HG03139 (cell line): ENCODE data around the gene AKAP9.
"Not testable (repeated sequence)": the region's sequence is repeated elsewhere in the genome, so short reads cannot be mapped to it uniquely, and the experiment has no call there.

Experiments
- ATAC-seq: cut with Tn5 transposase; IDR thresholded peaks from one replicate; pipeline ENCODE4 v1.9.1; 2021; ENCODE audit not compliant: unreplicated experiment

Gene AKAP9

DNA sequence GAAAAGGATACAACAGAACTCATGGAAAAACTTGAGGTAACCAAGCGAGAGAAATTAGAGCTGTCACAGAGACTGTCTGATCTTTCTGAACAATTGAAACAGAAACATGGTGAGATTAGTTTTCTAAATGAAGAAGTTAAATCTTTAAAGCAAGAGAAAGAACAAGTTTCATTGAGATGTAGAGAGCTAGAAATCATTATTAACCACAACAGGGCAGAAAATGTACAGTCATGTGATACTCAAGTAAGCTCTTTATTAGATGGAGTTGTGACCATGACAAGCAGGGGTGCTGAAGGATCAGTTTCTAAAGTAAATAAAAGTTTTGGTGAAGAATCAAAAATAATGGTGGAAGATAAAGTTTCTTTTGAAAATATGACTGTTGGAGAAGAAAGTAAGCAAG is 62.1 kb downstream of the AKAP9 start:
- no peak for ATAC-seq

DNA sequence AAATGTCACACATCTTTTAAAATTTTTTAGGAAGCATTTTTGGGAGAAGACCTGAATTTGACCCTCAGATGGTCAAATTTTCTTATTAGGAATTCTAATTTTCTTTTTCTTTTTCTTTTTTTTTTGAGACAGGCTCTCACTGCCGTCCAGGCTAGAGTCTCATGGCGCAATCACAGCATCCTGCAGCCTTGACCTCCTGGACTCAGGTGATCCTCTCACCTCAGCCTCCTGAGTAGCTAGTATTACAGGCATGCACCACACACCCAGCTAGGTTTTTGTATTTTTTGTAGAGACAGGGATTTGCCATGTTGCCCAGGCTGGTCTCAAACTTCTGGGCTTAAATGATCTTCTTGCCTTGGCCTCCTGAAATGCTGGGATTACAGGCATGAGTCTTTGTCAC is 65.4 kb downstream of the AKAP9 start:
- no peak for ATAC-seq

DNA sequence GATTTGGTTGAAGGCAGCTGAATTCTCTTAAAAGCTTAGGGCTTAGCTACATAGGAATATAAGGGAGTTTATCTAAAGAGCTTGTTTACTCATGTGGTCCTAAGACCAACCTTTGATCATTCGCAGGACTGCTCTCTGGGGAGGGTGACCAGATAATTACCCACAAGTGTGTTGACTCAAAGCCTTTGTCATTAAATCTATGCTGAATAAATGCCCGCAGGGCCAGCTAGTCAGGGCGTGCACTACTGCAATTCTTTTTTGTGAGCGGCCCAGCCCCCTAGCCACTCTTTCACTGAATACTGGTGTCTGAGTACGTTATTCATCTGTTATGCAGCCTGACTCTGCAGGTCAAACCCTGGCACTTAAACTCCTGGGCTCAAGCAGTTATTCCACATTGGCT is 69.6 kb downstream of the AKAP9 start:
- no peak for ATAC-seq

DNA sequence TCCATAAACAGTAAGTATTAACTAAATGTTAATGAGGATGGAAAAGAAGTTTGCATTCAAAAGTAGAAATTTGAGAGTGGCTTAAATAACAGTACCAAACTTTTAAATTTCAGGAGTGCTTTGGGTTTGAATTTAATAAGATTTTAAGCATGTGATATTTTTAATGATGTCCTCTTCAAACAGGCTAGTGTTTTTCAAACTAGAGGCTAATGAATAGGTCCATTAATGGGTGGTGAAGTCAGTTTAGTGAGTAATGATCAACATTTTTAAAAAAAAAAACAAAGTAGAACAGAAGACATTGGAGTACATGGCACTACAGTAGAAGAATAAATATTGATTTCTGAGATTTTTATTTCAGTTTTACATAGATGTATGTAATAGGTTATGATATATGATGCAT is 72.9 kb downstream of the AKAP9 start:
- ATAC-seq, result no peak

DNA sequence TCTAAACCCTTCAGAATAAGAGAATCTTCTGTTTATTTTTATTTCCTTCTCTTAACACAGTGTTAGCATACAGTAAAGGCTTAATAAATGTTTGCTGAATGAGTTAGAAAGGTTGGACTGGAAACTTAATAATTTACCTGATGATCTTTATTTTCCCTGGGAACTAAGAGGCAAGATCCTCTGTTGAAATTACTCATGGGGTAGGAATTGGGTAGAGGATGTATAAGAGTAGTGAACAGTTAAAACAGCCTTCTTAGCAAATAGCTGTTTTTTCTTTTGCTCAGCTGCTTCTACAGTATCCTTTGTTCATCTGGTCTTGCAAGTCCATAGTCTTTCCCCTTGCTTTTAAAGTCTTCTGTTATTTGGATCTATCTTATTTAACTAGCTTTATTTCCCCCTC is 80.0 kb downstream of the AKAP9 start:
- no peak for ATAC-seq

DNA sequence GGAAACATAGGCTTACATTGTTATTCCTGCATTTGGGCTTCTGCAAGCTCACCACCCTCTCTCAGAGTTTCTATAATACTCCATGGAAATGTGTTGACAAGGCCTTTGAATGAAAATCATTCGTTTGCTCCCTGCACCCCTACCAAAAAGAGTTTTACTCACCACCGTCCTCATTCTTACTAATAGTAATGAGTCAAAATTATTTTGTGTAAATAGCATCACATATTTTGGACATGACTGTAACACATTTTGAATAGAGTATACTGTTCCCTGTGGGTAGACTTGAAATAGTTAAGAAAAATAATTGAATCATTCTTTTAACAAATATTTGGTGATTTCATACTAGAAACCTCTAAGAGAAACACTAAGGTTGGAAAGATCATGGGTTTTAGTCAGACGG is 84.6 kb downstream of the AKAP9 start:
- ATAC-seq, result no peak

DNA sequence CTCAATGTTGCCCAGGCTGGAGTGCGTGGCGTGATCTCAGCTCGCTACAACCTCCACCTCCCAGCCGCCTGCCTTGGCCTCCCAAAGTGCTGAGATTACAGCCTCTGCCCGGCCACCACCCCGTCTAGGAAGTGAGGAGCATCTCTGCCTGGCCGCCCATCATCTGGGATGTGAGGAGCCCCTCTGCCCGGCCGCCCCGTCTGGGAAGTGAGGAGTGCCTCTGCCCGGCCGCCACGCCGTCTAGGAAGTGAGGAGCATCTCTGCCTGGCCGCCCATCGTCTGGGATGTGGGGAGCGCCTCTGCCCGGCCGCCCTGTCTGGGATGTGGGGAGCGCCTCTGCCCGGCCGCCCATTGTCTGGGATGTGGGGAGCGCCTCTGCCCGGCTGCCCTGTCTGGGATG is 86.0 kb downstream of the AKAP9 start:
- not testable (repeated sequence) for ATAC-seq

DNA sequence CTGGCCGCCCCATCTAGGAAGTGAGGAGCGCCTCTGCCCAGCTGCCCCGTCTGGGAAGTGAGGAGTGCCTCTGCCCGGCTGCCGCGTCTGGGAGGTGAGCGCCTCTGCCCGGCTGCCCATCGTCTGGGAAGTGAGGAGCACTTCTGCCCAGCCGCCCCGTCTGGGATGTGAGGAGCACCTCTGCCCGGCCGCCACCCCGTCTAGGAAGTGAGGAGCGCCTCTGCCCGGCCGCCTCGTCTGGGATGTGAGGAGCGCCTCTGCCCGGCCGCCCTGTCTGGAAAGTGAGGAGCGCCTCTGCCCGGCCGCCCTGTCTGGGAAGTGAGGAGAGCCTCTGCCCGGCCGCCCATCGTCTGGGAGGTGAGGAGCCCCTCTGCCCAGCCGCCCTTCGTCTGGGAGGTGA is 86.5 kb downstream of the AKAP9 start:
- not testable (repeated sequence) for ATAC-seq

DNA sequence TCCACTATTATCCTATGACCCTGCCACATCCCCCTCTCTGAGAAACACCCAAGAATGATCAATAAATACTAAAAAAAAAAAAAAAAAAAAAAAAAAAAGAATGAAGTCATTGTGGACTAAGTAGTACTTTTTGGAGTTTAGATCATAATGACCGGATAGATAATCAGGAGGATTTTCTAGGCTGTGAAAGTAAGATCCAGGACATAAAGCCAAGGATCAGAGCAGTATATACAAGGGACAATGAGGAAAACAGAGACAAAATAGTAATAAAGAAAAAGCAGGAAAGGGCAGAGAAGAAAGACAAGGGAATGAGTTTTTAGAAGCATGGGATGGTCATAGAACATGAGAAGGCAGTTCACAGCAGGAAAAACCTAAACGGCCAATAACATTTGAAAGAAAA is 87.6 kb downstream of the AKAP9 start:
- ATAC-seq, result no peak

DNA sequence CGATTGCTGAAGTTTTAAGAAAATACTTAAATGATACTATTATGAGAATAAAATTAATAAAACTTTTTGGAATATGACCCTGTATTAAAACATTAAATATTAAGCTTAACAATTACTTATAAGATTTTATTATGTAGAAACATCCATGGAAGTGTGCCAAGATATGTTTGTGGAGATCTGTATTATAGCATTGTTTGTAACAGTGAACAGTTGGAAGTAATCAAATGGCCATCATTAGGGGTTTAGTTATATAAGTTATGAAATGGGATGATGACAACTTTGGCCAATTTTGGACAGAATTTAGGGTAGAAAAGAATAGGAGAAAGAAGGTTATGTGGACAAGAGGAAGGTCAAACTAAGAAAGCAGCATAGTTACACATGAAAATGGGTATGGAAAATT is 88.0 kb downstream of the AKAP9 start:
- no peak for ATAC-seq

DNA sequence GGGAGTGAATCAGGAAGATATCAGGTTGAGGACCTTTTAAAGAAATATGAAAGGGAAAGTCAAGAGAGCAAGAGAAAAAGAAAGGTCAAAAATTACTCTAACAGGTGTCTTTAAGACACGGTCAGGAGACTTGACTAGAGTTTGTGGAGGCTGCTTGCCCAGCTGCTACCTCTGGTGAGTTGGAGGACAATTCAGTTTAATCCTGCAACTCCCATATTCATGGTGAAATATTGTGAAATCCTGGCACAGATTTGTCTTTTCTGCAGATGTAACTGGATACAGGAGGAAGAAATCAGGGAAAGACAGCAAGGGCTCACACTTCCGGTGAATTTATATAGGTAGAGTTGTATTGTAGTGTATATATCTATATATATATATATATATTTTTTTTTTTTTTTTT is 93.5 kb downstream of the AKAP9 start:
- ATAC-seq, result no peak

DNA sequence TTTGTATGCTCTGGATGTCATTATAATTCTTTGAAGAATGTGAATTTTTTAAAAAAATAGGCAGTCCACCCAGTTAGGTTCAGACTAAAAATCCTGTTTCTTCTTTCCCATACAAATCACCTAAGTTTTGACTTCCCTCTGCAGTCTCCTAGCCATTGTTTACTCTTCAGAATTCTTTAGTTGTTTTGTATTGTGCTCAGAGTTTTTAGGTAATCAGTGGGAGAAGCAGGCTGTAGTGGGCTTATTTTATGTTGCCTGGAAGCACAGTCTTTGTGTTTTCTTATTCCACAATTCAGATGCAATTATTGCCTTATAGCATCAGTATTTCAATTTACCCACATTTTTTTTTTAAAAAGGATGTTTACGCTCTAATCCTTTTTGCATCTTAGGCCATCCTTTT is 94.9 kb downstream of the AKAP9 start:
- no peak for ATAC-seq

DNA sequence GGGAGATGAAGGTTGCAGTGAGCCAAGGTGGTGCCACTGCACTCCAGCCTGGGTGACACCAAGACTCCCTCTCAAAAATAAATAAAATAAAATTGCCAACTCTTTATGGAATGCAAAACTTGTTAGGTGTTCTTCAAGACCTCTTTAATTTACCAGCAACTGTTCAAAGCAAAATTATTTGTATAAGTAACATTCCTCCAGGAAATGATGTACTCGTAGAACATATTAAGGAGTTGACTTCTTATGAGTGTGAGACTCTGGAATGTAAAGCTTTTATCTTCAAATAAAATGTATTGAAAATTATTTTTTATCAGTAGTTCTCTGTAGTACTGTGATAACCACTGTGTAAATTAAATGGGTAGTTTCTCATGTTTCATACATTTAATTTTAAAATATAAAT is 99.2 kb downstream of the AKAP9 start:
- ATAC-seq, result no peak

DNA sequence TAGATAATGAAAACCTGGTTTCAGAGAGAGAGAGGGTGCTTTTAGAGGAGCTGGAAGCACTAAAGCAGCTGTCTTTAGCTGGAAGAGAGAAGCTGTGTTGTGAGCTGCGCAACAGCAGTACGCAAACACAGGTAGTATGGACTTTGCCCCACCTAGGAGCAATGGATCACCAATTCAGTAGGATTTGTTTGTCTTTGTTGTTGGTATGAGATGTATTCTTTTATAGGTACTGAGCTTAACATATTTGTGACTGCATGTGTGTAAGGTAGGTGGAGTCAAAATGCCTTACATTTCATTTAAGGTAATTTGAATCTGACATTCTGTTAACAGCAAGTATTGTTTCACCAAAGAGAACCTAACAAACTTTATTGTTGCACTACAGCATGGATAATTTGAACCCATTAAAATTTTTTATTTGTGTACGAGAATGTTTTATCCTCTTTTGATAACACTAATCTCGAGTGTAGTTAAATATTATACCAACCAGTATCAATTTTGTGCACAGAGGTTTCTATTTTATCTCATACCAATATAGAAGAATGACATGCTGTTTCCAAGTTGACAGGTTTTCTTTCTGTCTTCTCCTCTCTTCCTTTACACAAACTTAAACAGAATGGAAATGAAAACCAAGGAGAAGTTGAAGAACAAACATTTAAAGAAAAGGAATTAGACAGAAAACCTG is 101.5 kb downstream of the AKAP9 start:
- ATAC-seq, result no peak

DNA sequence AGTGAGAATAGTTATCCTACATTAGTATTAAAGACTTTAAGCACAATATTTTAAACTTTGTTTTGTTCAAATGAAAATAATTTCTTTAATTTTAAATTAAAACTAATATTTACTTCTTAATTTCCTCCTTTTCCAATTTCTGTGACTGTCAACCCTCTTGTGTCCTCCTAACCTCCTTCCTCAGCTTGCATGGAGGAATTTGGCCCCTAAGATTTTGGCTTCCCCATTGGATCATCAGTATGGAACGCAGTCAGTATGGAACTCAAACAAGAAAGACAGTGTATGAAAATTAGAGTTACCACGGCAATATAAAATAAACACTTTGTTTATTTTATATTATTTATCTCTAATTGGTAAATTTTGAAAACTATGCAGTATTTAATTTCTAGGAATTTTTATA is 102.4 kb downstream of the AKAP9 start:
- no peak for ATAC-seq

DNA sequence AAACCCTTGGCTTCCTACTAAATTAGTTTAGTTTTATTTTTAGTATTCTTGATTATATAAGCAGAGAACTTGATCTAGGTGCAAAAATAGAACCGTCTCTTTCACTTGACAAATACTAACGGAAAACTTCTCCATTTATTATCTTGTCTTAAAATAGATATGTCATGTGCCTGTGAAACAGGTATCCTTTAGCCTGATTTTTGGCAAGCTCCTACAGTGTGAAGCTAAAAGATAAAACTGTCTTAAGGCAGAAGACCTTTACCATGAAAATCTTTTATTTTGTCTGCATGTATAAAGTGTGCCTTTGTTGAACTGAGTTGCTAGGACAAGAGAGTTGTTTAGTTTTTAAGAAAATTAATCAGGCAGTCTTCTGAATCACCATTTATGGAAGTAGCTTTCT is 103.0 kb downstream of the AKAP9 start:
- ATAC-seq, result no peak

DNA sequence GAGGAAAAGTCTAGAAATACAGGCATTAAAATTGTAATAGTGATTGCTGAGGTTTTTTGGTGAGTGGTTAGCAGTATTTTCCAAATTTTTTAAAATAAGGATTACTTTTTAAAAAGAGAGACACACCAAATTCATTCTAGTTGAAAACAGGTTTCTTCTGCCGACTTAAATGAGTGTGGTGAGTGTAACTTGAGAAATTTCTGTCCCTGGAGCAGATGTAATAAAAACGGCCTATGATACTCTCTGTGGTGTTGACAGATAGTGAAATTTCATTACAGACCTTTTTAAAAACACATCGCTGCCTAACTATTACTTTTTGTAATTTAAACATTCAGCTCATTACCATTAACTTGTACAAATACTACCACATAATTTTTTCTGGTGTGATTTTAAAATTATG is 103.5 kb downstream of the AKAP9 start:
- no peak for ATAC-seq

DNA sequence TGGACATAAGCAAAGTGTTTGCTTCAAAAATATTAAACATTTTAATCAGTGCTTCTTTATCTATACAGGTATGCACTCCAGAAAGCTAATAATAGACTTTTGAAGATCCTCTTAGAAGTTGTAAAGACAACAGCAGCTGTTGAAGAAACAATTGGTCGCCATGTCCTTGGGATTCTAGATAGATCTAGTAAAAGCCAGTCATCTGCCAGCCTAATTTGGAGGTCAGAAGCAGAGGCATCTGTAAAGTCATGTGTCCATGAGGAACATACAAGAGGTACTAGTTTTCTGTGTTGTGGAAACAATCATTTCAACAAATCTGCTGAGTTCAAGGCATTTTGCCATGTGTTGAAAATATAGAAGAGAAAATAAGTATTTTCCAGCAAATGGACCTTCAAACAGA is 104.3 kb downstream of the AKAP9 start:
- no peak for ATAC-seq

DNA sequence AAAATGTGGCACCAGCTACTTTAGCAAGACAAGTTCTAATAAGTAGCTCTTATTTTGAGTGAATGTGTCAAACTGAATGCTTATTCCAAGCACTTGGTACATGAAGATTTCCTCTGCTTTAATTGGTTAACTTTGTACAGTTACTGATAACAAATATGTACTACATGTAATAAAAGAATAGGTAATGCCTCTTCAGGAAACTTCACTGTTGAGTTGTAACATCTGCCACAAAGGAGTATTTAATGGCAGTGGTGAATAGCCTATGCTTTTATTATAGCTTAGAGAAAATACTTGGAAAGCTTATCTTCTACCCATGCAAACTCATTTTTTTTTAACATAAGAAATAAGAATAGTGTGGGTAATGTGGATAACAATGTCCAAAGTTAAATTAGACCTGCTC is 111.0 kb downstream of the AKAP9 start:
- ATAC-seq, result no peak

DNA sequence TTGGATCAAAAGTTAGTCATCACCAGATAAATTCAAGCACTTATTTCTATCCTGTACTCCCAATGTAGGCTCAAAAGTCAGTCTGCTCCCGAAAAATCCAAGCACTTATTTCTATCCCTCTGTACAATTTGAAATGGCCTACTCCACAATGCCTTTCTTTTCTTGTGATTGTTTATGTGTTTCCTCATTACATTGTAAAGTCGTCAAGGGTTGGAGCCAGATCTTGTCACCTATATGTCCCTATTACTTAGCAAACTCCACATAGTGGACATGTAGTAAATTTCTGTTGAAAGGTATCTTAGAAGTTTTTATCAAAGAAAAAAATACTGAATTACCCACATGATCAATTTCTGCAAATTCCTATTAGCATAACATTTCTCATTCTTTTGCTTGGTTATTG is 111.5 kb downstream of the AKAP9 start:
- ATAC-seq, result no peak

DNA sequence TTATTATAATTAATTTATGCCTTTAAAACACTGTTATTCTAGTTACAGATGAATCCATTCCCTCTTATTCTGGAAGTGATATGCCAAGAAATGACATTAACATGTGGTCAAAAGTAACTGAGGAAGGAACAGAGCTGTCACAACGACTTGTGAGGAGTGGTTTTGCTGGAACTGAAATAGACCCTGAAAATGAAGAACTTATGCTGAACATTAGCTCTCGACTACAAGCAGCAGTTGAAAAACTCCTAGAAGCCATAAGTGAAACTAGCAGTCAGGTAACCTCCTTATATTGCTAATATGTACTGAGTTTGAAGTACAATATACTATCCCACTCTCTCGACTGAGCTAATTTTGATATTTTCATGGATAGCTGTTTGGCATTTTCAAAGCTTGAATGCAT is 112.0 kb downstream of the AKAP9 start:
- no peak for ATAC-seq

DNA sequence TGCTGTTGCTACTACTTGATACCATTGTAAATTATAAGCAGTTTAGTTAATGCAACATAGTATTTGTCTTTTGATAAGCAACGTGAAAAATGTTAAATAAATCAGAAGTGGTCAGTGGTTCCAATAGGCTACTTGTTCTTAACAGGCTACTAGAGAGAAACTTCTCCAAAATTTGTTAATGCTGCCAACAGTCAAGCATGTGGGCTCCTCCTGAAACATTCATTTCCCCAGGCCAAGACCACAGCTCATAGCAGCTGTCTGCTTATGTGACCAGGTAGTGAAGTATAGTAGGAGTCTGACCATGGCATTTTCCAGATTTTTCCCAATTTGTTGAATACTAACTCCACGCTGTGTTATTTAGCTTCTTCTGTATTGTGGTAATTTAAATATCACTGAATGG is 112.7 kb downstream of the AKAP9 start:
- ATAC-seq, result no peak

DNA sequence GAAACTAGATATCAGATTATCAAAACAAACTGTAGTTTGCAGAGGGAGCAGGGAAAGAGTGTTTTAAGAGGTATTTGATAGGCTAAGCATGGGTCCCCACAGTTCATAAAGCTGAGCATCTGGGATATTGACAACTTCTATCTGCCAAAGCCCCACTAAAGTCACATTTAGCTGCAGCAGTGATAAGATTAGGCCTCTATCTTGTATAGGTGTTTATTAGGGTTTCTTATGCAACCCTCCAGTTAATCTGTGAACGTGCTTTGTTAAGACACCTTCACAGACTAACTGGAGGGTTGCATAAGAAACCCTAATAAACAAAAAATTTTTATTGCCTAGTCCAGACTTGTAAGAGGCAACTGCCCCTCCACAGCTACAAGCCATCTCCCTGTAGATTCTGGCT is 115.6 kb downstream of the AKAP9 start:
- ATAC-seq, result no peak

DNA sequence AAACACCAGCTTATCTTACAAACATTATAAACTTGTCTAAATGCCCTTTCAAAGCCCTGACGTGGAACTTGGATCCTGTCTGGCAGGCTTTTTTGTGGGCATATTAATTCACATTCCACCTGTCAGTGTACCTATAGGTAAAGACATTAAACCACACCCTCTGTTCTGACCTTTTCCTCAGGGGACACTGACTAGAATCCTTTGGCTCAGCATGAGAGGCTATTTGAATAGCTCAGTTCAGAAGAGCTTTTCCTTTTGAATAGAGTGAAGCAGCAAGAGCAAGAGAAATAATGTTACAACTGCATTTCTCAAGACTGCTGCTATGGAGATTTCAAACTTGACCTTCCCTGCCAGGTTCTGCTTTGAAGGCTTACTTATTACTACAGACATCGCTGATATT is 116.7 kb downstream of the AKAP9 start:
- no peak for ATAC-seq
